Vagina (tissue), 2 donors: ENCODE results near the gene ZMYND8. TPM values are rescaled to one million over a fixed set of nuclear protein-coding genes. Genes with fewer than 3 reads are reported as not detected.
A peak's percentile ranks its signal among the peaks of the same experiment; 100 is the strongest.
"Not testable (repeated sequence)": the region's sequence is repeated elsewhere in the genome, so short reads cannot be mapped to it uniquely, and the experiment has no call there.

Experiments
- DNase-seq, 2 donors: peaks; one replicate each; pipeline ENCODE4 v3.0.0-alpha.2; 2017; ENCODE audit errors: extremely low spot score in 2 of 2
- H3K27ac ChIP-seq: fragments of 200-600 bp; sonication (generic); one replicate; pipeline ENCODE4 v1.5.1; 2019
- H3K27me3 ChIP-seq: fragments of 200-600 bp; sonication (generic); one replicate; pipeline ENCODE4 v1.5.1; 2019
- H3K36me3 ChIP-seq, 2 donors: fragments of 200-600 bp; sonication (generic); one replicate each; pipeline ENCODE4 v1.5.1; 2017 to 2019
- H3K4me1 ChIP-seq: fragments of 200-600 bp; sonication (generic); one replicate; pipeline ENCODE4 v1.5.1; 2019
- H3K4me3 ChIP-seq, 2 donors: fragments of 200-600 bp; sonication (generic); 1 replicate in 1 of 2; 2 replicates in 1 of 2; pipeline ENCODE4 v1.5.1; 2016 to 2019
- H3K9me3 ChIP-seq: fragments of 200-600 bp; sonication (generic); one replicate; pipeline ENCODE4 v1.5.1; 2019
- CTCF ChIP-seq, 3 experiments: fragments of 450-650 bp in 2 of 3; fragments of 200-600 bp in 1 of 3; sonication (generic) in 1 of 3; IDR thresholded peaks; one replicate each; pipeline ENCODE4 v1.5.1; 2017 to 2019; ENCODE audit warnings: antibody characterized with exemption in 3 of 3, mild to moderate bottlenecking in 2 of 3, moderate library complexity in 2 of 3
- POLR2A ChIP-seq, 2 donors: fragments of 450-650 bp; IDR thresholded peaks; one replicate each; pipeline ENCODE4 v1.6.1; 2017; ENCODE audit warnings: antibody characterized with exemption in 2 of 2, mild to moderate bottlenecking in 2 of 2, moderate library complexity in 2 of 2
- POLR2AphosphoS5 ChIP-seq, 2 donors: sonication (generic); formaldehyde crosslinking; IDR thresholded peaks; one replicate each; pipeline ENCODE4 v1.9.0; 2017; ENCODE audit warnings: antibody characterized with exemption in 2 of 2, mild to moderate bottlenecking in 2 of 2, low read depth in 1 of 2; ENCODE audit not compliant: insufficient read depth in 1 of 2
- intact Hi-C: fragments of 100-400 bp; cut with DNase I; formaldehyde crosslinking; loops from one replicate; pipeline ENCODE4 v1.15.1; 2023
- total RNA-seq: library from RNA; depleted of rRNA; stranded (reverse); fragments of >200 nt; gene quantifications from one replicate; pipeline ENCODE4 v1.2.3, GENCODE V29; 2016

ZMYND8 gene
- total RNA-seq, 1 donor from 2014 or later = 91.1 TPM

GRCh38 chr20:47280228-47280627, 76.3 kb downstream of the ZMYND8 start:
- intact Hi-C loops = no loop called here
- peaks cover 0 to 50% of the 10 kb centered on the region in 2 donors for H3K36me3 ChIP-seq

GRCh38 chr20:47278907-47279348, 77.6 kb downstream of the ZMYND8 start:
- peak overlapping the region; percentile 91 for H3K27ac ChIP-seq
- peaks cover 35% of the 10 kb centered on the region for H3K4me1 ChIP-seq
- H3K27me3 ChIP-seq = no peaks in the 10 kb centered on the region
- H3K9me3 ChIP-seq = no peaks in the 10 kb centered on the region
- TF ChIP-seq POLR2AphosphoS5 (IDR thresholded peaks at IDR 0.05; ENCODE audit: insufficient read depth in 1 of 2, low read depth in 1 of 2) = no peak
- TF ChIP-seq CTCF (IDR thresholded peaks at IDR 0.05) = no peak
- TF ChIP-seq POLR2A (IDR thresholded peaks at IDR 0.05) = no peak
- intact Hi-C loops = loop anchor here (5.0 kb wide), 1 partner anchor 38 kb away; no protein-coding TSS in a partner anchor
- no peak for DNase-seq
- peaks cover 0 to 39% of the 10 kb centered on the region in 2 donors for H3K36me3 ChIP-seq
- no peak overlapping the region for H3K4me3 ChIP-seq

More at GRCh38 chr20:47280228-47280627, 76.3 kb downstream of the ZMYND8 start:
- Histone ChIP-seq H3K9me3 (no peaks in the 10 kb centered on the region), H3K4me1 (peaks cover 22% of the 10 kb centered on the region), H3K27me3 (no peaks in the 10 kb centered on the region), H3K27ac (no peak overlapping the region), H3K4me3 (no peak overlapping the region)
- no peak for TF ChIP-seq POLR2A (IDR thresholded peaks at IDR 0.05)
- no peak for TF ChIP-seq POLR2AphosphoS5 (IDR thresholded peaks at IDR 0.05; ENCODE audit: insufficient read depth in 1 of 2, low read depth in 1 of 2)
- no peak for TF ChIP-seq CTCF (IDR thresholded peaks at IDR 0.05)
- no peak for DNase-seq

GRCh38 chr20:47277535-47277872, 79.0 kb downstream of the ZMYND8 start:
- not testable (repeated sequence) for H3K4me3 ChIP-seq, DNase-seq, H3K9me3 ChIP-seq, H3K27me3 ChIP-seq
- Histone ChIP-seq H3K27ac (peak overlapping the region; percentile 91), H3K4me1 (peaks cover 42% of the 10 kb centered on the region), H3K36me3 (peaks cover 0 to 28% of the 10 kb centered on the region in 2 donors)
- intact Hi-C loops = loop anchor here (5.0 kb wide), 1 partner anchor 40 kb away; no protein-coding TSS in a partner anchor

- peak overlapping the region; percentile 91 for H3K27ac ChIP-seq
- no peaks in the 10 kb centered on the region for H3K27me3 ChIP-seq
- H3K9me3 ChIP-seq = no peaks in the 10 kb centered on the region
- H3K4me1 ChIP-seq = peaks cover 42% of the 10 kb centered on the region
- peaks cover 0 to 25% of the 10 kb centered on the region in 2 donors for H3K36me3 ChIP-seq
- H3K4me3 ChIP-seq = no peak overlapping the region
- TF ChIP-seq POLR2A (IDR thresholded peaks at IDR 0.05) (no peak), POLR2AphosphoS5 (IDR thresholded peaks at IDR 0.05; ENCODE audit: insufficient read depth in 1 of 2, low read depth in 1 of 2) (peak in 1 of 2 donors; percentile 29)
- intact Hi-C loops = loop anchor here (5.0 kb wide), 1 partner anchor 40 kb away; no protein-coding TSS in a partner anchor
- no peak for DNase-seq
Observed at GRCh38 chr20:47276851-47277534, 79.5 kb downstream of the ZMYND8 start.

- no peaks in the 10 kb centered on the region for H3K9me3 ChIP-seq
- peak overlapping the region; percentile 91 for H3K27ac ChIP-seq
- peaks cover 0 to 17% of the 10 kb centered on the region in 2 donors for H3K36me3 ChIP-seq
- no peaks in the 10 kb centered on the region for H3K27me3 ChIP-seq
- intact Hi-C loops = loop anchor here (5.0 kb wide), 1 partner anchor 41 kb away; no protein-coding TSS in a partner anchor
- H3K4me3 ChIP-seq = no peak overlapping the region
- TF ChIP-seq POLR2A (IDR thresholded peaks at IDR 0.05) (no peak), POLR2AphosphoS5 (IDR thresholded peaks at IDR 0.05; ENCODE audit: insufficient read depth in 1 of 2, low read depth in 1 of 2) (peak in 1 of 2 donors; percentile 32)
- peaks cover 42% of the 10 kb centered on the region for H3K4me1 ChIP-seq
- no peak for DNase-seq
Observed at GRCh38 chr20:47276251-47276650, 80.2 kb downstream of the ZMYND8 start.

- intact Hi-C loops = loop anchor here (5.0 kb wide), 1 partner anchor 42 kb away; no protein-coding TSS in a partner anchor
- no peak overlapping the region for H3K4me3 ChIP-seq
- TF ChIP-seq POLR2AphosphoS5 (IDR thresholded peaks at IDR 0.05; ENCODE audit: insufficient read depth in 1 of 2, low read depth in 1 of 2) (no peak), CTCF (IDR thresholded peaks at IDR 0.05) (no peak), POLR2A (IDR thresholded peaks at IDR 0.05) (no peak)
- H3K9me3 ChIP-seq = no peaks in the 10 kb centered on the region
- peak overlapping the region; percentile 91 for H3K27ac ChIP-seq
- H3K4me1 ChIP-seq = peaks cover 42% of the 10 kb centered on the region
- H3K36me3 ChIP-seq = peaks cover 0 to 12% of the 10 kb centered on the region in 2 donors
- no peaks in the 10 kb centered on the region for H3K27me3 ChIP-seq
- DNase-seq = no peak
Observed at GRCh38 chr20:47275548-47275947, 81.0 kb downstream of the ZMYND8 start.
